ENCODE results near the gene PAIP1.
"Not testable (repeated sequence)": the region's sequence is repeated elsewhere in the genome, so short reads cannot be mapped to it uniquely, and the experiment has no call there.

Gene PAIP1

DNA sequence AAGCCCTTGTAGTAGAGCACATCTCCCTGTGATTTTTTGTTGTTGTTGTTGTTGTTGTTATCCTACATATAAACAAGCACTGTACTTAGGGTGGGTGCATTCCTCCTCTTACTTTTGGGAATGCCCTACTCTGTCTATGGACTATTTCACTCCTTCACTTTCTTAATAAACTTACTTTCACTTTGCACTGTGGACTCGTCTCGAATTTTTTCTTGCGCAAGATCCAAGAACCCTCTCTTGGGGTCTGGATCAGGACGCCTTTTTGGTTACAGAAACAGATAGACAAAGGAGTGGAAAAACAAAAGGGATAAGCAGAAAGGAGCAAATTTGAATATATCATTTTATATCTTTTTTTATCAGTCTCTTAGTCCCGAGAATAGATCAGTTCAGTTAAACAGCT lies 14.4 kb upstream of the PAIP1 start:
- DNase-seq (ENCODE audit: low read depth in 1 of 2, low spot score in 1 of 2) = no peak

- no peak for DNase-seq (ENCODE audit: low read depth in 1 of 2, low spot score in 1 of 2)
Observed at GRCh38 chr5:43570450-43571158, 13.7 kb upstream of the PAIP1 start.

GRCh38 chr5:43569236-43569746 lies 12.4 kb upstream of the PAIP1 start:
- no peak for DNase-seq (ENCODE audit: low read depth in 1 of 2, low spot score in 1 of 2)

DNA sequence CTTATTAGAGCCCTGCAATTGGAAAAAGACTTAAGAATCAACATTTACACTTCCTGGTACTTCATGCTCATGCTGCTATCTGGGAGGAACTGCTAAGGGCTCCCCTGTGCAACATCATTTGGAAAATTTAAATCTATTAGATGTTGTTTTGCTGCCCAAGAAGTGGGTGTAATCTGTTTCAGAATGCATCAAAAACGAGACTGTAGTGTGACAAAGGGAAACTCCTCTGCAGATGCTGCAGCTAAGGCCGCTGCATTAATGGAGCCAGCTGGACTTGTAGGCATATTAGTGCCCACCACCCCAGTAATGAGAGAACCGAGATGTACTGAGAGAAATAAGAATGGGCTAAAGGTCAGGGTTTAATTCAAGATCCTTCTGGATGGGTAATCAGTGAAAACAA lies 11.1 kb upstream of the PAIP1 start:
- DNase-seq (ENCODE audit: low read depth in 1 of 2, low spot score in 1 of 2) = no peak

DNA sequence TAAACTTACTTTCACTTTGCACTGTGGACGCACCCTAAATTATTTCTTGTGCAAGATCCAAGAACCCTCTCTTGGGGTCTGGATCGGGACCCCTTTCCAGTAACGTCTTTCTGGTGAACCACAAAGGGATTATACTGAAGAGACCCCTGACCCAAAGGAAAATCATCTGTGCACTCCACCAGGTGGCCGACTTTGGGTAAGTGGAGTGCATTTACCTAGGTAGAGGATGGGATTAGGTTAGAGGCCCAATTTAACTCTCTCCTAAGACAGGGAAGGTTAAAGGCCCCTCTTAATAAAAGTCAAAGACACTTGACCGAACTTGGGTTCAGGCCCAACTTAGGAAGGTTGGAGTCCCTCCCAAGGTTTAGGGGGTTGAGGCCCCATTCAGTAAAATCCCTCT lies 8.2 kb upstream of the PAIP1 start:
- DNase-seq (ENCODE audit: low read depth in 1 of 2, low spot score in 1 of 2) = no peak

DNA sequence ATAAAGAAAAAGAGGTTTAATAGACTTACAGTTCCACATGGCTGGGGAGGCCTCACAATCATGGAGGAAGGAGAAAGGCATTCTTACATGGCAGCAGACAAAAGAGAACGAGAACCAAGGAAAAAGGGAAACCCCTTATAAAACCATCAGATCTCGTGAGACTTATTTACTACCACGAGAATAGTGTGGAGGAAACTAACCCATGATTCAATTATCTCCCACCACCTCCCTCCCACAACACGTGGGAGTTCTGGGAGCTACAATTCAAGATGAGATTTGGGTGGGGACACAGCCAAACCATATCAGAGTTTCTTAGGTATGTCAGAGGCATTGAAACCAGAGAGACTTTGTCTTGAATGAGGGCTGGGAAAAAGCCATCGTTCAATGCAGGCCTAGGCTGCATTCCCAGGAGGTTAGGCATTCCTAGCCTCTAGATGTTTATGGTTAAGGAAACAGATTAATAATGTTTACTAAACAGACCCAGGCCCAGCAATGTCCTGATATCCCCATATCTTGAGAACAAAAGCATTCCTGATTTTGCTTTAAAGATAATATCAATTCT lies 7.5 kb upstream of the PAIP1 start:
- no peak for DNase-seq (ENCODE audit: low read depth in 1 of 2, low spot score in 1 of 2)

GRCh38 chr5:43563321-43563720 lies 6.4 kb upstream of the PAIP1 start:
- DNase-seq (ENCODE audit: low read depth in 1 of 2, low spot score in 1 of 2) = no peak

- DNase-seq (ENCODE audit: low read depth in 1 of 2, low spot score in 1 of 2) = no peak
Observed at GRCh38 chr5:43561356-43561755, 4.5 kb upstream of the PAIP1 start.

- no peak for DNase-seq (ENCODE audit: low read depth in 1 of 2, low spot score in 1 of 2)
Observed at GRCh38 chr5:43560128-43560527, 3.3 kb upstream of the PAIP1 start.

DNA sequence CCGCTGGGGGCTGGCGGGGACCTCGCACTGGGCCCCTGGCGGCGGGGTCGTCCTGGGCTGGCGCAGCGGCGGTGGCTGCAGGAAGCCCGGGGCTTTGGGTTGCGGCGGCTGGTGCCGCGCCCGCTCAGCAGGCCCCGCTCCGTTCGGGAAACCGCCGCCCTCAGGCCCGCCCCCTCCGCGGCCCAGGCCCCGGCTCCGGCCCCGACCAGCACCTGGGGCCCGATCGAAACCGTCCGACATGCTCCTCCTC lies 345 bp downstream of the PAIP1 start:
- not testable (repeated sequence) for DNase-seq (ENCODE audit: low read depth in 1 of 2, low spot score in 1 of 2)

- peak; percentile 7 to 45 for DNase-seq (ENCODE audit: low read depth in 1 of 2, low spot score in 1 of 2)
Observed at GRCh38 chr5:43555895-43556606, 826 bp downstream of the PAIP1 start.

DNA sequence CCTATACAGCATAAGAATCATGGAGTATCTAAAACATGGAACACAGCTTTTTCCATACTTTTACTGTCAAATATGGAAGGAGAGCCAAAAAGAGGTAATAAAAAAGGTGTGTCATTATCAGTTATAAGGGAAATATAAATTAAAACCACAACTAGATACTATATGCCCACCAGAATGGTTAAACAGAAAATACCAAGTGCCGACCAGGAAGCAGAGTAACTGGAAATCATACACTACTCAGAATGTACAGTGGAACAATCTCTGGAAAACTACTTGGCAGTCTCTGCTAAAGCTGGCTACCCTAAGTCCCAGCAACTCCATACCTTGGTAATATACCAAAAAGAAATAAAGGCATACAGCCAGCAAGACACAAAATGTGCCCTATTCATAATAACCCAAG lies 2.4 kb downstream of the PAIP1 start:
- no peak for DNase-seq (ENCODE audit: low read depth in 1 of 2, low spot score in 1 of 2)

DNA sequence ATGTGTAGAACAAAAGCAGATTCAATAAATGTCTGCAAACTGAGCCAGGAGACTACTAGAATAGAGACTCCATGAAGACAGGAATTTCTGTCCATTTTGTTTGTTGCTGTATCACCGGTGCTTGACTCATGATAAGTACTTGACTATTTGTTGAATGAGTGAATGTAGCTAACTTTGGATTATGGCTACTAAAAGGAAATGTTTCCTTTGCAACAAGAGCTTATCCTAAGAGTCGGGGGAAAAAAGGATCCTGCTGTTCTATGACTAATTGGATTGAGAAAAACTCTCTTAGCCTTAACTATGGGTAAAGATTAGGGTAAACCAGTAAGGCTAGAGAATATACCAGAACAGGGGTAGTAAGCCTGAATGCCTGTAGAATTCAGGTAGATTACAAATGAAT lies 3.5 kb downstream of the PAIP1 start:
- no peak for DNase-seq (ENCODE audit: low read depth in 1 of 2, low spot score in 1 of 2)

DNA sequence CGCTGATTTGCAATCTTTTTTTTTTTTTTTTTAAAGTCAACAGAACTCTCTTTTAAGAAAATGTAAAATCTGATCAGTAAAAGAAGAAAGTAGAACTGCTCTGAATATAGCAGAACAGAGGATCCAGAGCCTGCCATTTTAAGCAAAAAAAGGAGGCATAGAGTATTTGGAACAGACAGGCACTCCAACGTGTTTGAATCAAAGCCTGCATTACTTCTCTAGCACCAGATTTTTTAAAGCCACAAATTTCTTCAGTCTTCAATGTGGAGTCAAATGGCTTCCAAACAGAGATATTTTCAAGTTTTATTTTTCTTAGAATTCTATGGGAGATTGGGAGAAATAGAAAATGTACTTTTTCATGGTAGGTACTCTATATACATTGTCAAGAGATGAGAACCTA lies 5.1 kb downstream of the PAIP1 start:
- DNase-seq (ENCODE audit: low read depth in 1 of 2, low spot score in 1 of 2) = no peak

DNA sequence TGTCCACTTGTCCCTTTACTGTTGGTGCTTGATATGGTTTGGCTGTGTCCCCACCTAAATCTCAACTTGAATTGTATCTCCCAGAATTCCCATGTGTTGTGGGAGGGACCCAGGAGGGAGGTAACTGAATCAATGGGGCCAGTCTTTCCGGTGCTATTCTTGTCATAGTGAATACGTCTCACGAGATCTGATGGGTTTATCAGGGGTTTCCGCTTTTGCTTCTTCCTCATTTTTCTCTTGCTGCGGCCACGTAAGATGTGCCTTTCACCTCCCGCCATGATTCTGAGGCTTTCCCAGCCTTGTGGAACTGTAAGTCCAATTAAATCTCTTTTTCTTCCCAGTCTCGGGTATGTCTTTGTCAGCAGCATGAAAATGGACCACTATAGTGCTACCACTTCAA lies 7.6 kb downstream of the PAIP1 start:
- not testable (repeated sequence) for DNase-seq (ENCODE audit: low read depth in 1 of 2, low spot score in 1 of 2)

DNA sequence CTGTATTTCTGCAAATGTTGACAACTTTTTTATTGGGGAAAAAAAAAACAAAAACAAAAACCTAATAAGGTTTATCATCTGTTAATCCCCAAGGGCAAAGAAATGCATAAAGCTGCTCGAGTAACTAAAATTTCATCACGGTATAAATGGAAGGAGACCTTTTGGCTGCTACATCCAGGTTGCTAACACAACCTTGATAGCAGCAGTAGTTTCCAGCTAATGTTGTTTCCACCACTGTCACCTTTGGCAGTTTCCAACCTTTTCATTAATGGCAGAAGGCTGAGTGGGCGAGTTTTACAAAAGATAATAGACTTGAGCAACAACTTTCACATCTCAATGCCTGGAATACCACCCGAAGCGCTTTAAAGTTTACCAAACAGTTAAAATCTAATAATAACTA lies 8.5 kb downstream of the PAIP1 start:
- no peak for DNase-seq (ENCODE audit: low read depth in 1 of 2, low spot score in 1 of 2)

GRCh38 chr5:43547532-43547931 lies 9.3 kb downstream of the PAIP1 start:
- no peak for DNase-seq (ENCODE audit: low read depth in 1 of 2, low spot score in 1 of 2)

DNA sequence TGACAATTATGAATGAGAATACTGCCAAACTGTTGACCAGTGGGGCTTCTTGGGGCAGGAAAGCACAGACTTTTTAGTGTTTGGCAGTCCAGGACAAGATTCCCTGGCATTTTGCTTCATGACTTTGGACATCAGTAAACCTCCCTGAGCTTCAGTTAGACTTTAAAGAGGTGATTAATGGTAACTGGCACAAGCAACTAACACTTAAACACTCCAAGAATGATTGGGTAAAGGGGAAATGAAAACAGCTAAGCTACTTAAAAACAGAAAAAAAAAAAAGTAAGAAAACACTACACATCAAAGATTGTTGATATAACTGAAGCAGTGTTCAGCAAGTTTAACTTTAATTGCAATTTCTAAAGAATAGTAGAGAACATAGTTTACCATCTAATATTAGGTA lies 13.4 kb downstream of the PAIP1 start:
- DNase-seq (ENCODE audit: low read depth in 1 of 2, low spot score in 1 of 2) = no peak

- no peak for DNase-seq (ENCODE audit: low read depth in 1 of 2, low spot score in 1 of 2)
Observed at GRCh38 chr5:43540746-43541145, 16.1 kb downstream of the PAIP1 start.

- no peak for DNase-seq (ENCODE audit: low read depth in 1 of 2, low spot score in 1 of 2)
Observed at GRCh38 chr5:43536972-43537371, 19.9 kb downstream of the PAIP1 start.

DNA sequence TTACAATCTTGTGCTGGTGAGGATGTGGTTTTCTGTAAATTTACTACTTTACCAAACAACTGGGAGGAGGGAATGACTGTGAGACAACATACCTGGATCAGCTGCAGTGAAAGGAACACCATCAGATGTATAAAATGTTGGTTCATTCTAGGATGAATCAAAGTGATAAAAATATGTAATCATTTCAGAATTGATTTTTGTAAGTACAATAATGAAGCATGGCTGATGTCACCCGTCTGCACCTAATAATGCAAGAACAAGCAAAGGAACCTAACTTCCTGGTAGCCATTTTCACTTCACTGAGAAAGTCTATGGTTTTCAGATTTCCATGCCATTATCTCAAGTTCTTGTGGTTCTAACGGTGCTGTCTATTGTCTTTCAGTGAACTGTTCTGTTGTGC lies 23.2 kb downstream of the PAIP1 start:
- DNase-seq (ENCODE audit: low read depth in 1 of 2, low spot score in 1 of 2) = no peak

DNA sequence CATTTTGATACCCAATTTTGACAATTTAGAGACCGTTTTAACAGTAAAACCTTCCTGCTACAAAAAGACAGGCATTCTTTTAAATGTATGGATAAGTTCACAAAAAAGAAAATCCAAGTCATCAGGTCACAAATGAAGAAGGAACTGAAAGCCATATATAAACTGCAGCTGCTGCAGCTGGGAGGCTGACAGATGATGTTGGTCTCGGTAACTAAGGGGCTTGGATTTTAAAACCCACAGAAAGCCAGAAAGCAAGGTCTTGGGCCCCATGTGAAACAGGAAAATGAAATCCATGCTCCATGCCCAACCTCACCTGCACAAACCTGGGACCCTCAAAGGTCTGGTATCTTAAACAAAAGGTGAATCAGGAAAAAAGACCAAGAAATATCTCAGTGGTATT lies 26.2 kb downstream of the PAIP1 start:
- DNase-seq (ENCODE audit: low read depth in 1 of 2, low spot score in 1 of 2) = no peak

DNA sequence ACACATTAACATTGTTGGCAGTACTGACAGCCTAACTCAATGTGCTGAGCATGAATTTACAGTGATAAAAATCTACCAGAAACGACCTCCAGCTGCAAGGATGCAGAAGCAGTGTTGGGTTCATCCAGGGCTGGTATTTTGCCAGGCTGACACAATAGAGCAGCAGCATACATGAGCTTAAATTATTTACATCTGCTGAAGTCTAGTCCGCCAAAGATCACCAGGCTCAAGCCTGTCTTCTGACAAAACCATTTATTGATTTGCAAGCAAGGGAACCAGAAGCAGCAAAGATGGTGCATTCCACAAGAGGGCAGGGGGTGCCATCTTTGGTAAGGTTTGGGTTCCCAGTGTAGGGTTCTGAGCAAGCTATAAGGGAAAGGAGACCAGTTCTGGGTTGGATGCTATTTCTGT lies 33.2 kb downstream of the PAIP1 start:
- no peak for DNase-seq (ENCODE audit: low read depth in 1 of 2, low spot score in 1 of 2)
